ENCODE data around the gene PALD1. TPM values are rescaled to one million over a fixed set of nuclear protein-coding genes. Genes with fewer than 3 reads are reported as not detected.

PALD1 gene
- total RNA-seq, 3 donors from 2014 or later (not counting 1 experiment from before 2014, with no cell fraction given), result 0.21 TPM; not detected in 2

DNA sequence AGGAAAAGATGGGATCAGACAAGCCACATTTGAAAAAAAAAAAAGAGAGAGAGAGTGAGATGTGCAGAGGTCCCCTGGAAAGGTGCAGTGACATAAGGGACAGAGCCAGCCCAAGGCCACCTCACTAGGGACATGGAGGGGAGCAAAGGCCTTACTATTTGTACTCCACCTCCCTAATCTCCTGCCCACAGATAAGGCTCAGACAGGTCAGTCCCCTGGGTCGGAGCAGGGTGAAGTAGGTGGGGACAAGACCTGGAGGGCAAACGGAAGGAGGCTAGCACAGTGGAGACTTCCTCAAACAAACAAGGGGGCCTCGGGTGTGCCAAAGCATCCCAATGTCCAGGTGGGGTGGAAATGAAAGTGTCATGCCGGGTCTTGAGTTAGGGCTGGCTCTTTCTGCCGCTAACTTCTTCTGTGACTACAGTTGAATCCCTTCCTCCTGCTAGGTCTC lies 117.0 kb downstream of the PALD1 start:
- no peaks in the 10 kb centered on the region for H3K9me3 ChIP-seq (ENCODE audit: control insufficient read depth, insufficient read depth, low read length)
- H3K27ac ChIP-seq (ENCODE audit: low read length), result peak overlapping the region; percentile 37
- H3K36me3 ChIP-seq (ENCODE audit: control insufficient read depth, insufficient read depth, low read length), result peaks cover 51% of the 10 kb centered on the region
- TF ChIP-seq, protein P1, sequence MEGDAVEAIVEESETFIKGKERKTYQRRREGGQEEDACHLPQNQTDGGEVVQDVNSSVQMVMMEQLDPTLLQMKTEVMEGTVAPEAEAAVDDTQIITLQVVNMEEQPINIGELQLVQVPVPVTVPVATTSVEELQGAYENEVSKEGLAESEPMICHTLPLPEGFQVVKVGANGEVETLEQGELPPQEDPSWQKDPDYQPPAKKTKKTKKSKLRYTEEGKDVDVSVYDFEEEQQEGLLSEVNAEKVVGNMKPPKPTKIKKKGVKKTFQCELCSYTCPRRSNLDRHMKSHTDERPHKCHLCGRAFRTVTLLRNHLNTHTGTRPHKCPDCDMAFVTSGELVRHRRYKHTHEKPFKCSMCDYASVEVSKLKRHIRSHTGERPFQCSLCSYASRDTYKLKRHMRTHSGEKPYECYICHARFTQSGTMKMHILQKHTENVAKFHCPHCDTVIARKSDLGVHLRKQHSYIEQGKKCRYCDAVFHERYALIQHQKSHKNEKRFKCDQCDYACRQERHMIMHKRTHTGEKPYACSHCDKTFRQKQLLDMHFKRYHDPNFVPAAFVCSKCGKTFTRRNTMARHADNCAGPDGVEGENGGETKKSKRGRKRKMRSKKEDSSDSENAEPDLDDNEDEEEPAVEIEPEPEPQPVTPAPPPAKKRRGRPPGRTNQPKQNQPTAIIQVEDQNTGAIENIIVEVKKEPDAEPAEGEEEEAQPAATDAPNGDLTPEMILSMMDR (IDR thresholded peaks at IDR 0.05), result no peak
- DNase-seq (no peak), ATAC-seq (no peak)
- WGBS (ENCODE audit: insufficient coverage), result 84% methylated on average over 3 of the region's 5 CpGs
- Mint-ChIP-seq H3K27ac (peak overlapping the region; percentile 95 to 97), H3K36me3 (peaks cover 24% of the 10 kb centered on the region), H3K4me1 (peaks cover 80 to 94% of the 10 kb centered on the region in 2 donors), H3K4me3 (peak overlapping the region; percentile 100), H3K27me3 (ENCODE audit: low read depth in 2 of 2) (no peaks in the 10 kb centered on the region), H3K9me3 (no peaks in the 10 kb centered on the region)
- no peak overlapping the region for H3K4me3 ChIP-seq (ENCODE audit: low read length)
- H3K27me3 ChIP-seq (ENCODE audit: control insufficient read depth, insufficient read depth, low read length), result no peaks in the 10 kb centered on the region
- peaks cover 95% of the 10 kb centered on the region for H3K4me1 ChIP-seq (ENCODE audit: control insufficient read depth, insufficient read depth, low read length)
- intact Hi-C loops (cut with micrococcal nuclease), result loop anchor here (2.0 kb wide), 1 partner anchor 15 kb away; no protein-coding TSS in a partner anchor

DNA sequence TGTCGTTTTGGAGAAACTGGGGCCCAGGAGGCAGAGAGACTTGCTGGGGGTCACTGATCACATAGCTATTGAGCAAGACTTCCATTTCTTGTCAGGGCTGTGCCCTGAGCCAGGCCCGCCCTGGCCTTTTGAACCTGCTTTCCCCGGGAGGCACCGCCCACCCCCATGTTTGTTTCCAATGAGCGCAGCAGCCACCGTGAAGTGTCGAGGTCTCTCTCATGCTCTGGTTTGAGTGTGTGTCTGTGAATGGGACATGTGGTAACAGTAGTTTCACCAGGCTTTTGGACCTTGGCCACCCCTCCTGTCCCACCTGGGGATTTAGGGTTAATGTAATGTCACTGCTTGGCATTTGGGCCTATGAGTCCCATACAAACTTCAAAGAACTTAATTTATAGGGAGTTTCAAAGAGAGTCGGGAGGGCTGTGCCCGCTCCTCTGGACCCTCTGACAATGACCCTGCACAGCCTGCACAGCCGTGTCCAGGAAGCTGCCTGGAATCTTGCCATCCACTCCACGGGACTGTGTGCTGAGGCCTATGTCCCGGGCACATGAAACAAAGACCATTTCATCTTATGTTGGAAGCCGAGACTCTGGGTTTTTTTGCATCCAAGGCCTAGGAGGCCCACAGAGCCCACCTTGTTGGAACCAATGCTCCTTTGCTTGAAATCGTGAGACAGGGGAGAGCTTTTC lies 117.7 kb downstream of the PALD1 start:
- H3K4me3 Mint-ChIP-seq, result peak overlapping the region; percentile 100
- H3K36me3 Mint-ChIP-seq, result peaks cover 24% of the 10 kb centered on the region
- H3K9me3 Mint-ChIP-seq, result no peaks in the 10 kb centered on the region
- intact Hi-C loops (cut with micrococcal nuclease), result loop anchor here (2.0 kb wide), 1 partner anchor 15 kb away; no protein-coding TSS in a partner anchor
- peak overlapping the region; percentile 37 for H3K27ac ChIP-seq (ENCODE audit: low read length)
- WGBS (ENCODE audit: insufficient coverage), result 69% methylated on average over 14 of the region's 14 CpGs
- H3K27ac Mint-ChIP-seq, result peak overlapping the region; percentile 95 to 97
- TF ChIP-seq, protein P1 (IDR thresholded peaks at IDR 0.05), result no peak
- H3K27me3 Mint-ChIP-seq (ENCODE audit: low read depth in 2 of 2), result no peaks in the 10 kb centered on the region
- DNase-seq, result no peak
- H3K4me1 Mint-ChIP-seq, result peaks cover 80 to 91% of the 10 kb centered on the region in 2 donors
- peaks cover 97% of the 10 kb centered on the region for H3K4me1 ChIP-seq (ENCODE audit: control insufficient read depth, insufficient read depth, low read length)
- H3K36me3 ChIP-seq (ENCODE audit: control insufficient read depth, insufficient read depth, low read length), result peaks cover 58% of the 10 kb centered on the region
- H3K27me3 ChIP-seq (ENCODE audit: control insufficient read depth, insufficient read depth, low read length), result no peaks in the 10 kb centered on the region
- H3K4me3 ChIP-seq (ENCODE audit: low read length), result peak overlapping the region; percentile 5
- no peaks in the 10 kb centered on the region for H3K9me3 ChIP-seq (ENCODE audit: control insufficient read depth, insufficient read depth, low read length)
- no peak for ATAC-seq

DNA sequence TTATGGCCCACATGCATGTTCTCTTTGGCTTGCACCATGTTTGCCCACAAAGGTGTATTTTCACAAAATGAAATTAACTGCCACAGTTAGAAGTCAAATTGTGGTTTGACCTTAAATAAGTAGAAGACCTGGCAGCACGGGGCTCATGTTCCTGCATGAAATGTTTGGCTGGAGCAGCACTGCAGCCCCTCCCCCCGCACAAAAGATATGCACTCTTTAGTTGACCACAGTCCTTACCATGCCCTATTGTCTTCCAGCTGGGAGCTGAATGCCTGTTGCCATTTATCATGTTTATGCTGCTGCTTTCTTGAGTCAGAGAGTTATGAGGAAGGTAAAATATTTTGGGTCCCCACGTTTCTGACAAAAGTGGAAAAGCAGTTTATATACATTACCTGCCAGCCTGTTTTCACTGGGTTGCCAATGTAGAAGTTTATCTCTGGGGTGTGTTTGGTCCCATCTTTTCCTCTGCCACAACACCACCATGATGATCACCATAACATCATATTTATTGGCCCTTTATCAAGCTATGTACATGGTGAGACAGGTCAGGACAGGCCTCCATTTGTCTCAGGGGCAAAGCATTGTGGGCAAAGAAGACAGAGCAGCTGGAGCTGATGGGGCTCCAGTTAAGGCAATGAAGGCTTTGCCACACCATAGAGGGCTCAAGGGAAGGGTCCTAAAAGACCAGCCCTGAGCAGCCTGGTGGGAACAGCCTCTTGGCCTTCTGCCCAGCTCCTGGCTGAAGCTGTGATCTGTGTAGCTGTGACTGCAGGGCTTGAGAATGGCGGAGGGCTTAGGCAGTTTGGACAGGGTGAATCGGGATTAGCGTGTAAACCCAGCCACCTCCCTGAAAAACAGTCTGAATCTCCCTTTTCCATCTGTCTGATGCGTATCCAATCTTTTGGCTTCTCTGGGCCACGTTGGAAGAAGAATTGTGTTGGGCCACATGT lies 118.6 kb downstream of the PALD1 start:
- Mint-ChIP-seq H3K27ac (peak overlapping the region; percentile 95 to 97), H3K4me1 (peaks cover 74 to 93% of the 10 kb centered on the region in 2 donors), H3K4me3 (peak overlapping the region; percentile 100), H3K36me3 (peaks cover 24% of the 10 kb centered on the region), H3K27me3 (ENCODE audit: low read depth in 2 of 2) (no peaks in the 10 kb centered on the region), H3K9me3 (no peaks in the 10 kb centered on the region)
- TF ChIP-seq, protein P1 (IDR thresholded peaks at IDR 0.05), result no peak
- peaks cover 91% of the 10 kb centered on the region for H3K4me1 ChIP-seq (ENCODE audit: control insufficient read depth, insufficient read depth, low read length)
- no peaks in the 10 kb centered on the region for H3K27me3 ChIP-seq (ENCODE audit: control insufficient read depth, insufficient read depth, low read length)
- 66% methylated on average over 8 of the region's 8 CpGs for WGBS (ENCODE audit: insufficient coverage)
- no peak for DNase-seq
- H3K27ac ChIP-seq (ENCODE audit: low read length), result no peak overlapping the region
- H3K9me3 ChIP-seq (ENCODE audit: control insufficient read depth, insufficient read depth, low read length), result no peaks in the 10 kb centered on the region
- H3K36me3 ChIP-seq (ENCODE audit: control insufficient read depth, insufficient read depth, low read length), result peaks cover 59% of the 10 kb centered on the region
- H3K4me3 ChIP-seq (ENCODE audit: low read length), result peak overlapping the region; percentile 88
- ATAC-seq, result no peak
- intact Hi-C loops (cut with micrococcal nuclease), result loop anchor here (2.0 kb wide), 1 partner anchor 14 kb away; no protein-coding TSS in a partner anchor

All from natural killer cell (primary cell).